Metanephros (tissue), 2 donors: ENCODE results near the gene IKBKE. TPM values are rescaled to one million over a fixed set of nuclear protein-coding genes. Genes with fewer than 3 reads are reported as not detected.

Source experiments
- small RNA-seq: library from RNA; depleted of rRNA; stranded (forward); fragments of <200 nt; gene quantifications from one replicate; pipeline ENCODE3, GENCODE V24; 2014; ENCODE audit warnings: low replicate concordance
- total RNA-seq: library from RNA; depleted of rRNA; stranded (reverse); fragments of >200 nt; gene quantifications from one replicate; pipeline ENCODE4 v1.2.3, GENCODE V29; 2014

IKBKE gene
- total RNA-seq, result 5.7 TPM

DNA sequence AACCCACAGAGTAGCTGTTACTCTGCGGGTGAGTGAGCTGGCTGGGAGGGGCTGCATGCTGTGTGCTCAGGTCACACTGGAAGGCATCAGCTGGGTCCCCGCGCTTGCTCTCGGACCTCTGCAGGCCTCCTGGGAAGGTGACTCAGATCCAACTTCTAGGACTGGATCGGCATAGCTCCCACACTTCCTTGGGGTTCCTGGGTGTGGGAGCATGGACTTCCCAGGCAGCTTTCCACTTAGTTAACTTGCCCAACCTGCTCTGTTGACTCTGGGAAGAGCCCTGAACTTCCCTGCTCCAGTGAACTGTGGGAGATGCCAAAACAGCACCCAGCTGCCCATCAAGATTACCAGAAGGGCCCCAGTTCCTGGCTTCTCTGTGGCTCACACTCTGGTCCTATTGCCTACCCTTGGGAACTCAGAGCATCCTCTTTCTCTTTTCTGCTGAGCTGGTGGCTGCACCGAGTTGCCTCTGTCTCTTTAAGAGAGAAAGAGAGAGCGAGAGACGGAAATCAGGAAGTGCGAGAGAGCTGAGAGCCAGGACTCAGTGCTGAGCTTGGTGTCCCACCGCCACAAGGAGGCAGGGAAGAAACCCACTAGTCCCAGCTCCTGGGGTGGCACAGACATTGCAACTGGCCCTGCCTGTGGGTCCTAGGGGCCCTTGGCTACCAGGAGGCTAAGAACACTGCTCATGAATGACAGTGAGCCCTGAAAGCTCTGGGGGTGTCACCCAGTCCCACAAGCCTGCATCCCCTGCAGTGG, at the start of gene IKBKE:
Gene IKBKE (plus strand): TSS at position 544 of the 759 bp plus-strand sequence. CDS start 2,752 bp downstream, outside the sequence.

DNA sequence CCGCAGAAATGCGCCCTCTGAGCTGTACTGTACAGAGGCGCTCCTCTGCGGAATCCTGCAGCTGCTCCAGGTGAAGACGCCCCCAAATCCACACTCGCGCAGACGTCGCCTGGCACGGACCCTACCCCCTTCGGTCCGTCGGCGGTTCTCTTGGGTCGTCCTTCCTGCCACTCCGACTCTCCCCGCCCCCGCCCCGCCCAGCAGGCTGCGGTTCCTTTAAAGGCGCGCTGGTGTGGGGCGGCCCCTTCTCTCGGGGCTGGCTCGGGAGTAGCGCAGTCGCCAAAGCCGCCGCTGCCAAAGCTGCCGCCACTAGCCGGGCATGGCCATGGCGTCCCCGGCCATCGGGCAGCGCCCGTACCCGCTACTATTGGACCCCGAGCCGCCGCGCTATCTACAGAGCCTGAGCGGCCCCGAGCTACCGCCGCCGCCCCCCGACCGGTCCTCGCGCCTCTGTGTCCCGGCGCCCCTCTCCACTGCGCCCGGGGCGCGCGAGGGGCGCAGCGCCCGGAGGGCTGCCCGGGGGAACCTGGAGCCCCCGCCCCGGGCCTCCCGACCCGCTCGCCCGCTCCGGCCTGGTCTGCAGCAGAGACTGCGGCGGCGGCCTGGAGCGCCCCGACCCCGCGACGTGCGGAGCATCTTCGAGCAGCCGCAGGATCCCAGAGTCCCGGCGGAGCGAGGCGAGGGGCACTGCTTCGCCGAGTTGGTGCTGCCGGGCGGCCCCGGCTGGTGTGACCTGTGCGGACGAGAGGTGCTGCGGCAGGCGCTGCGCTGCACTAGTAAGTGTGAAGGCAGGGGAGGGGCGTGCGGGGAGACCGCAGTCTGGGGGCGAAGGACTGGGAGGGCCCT, 37.2 kb downstream of the IKBKE start, which contains the start of gene RASSF5:
Gene RASSF5 (plus strand): TSS at position 248 of the 846 bp plus-strand sequence. CDS start 72 bp downstream, at position 320.

Small RNAs within 50 kb of the gene (small RNA-seq; reads per million reads assigned to genes)
- gene MIR6769B, result not detected

Other genes with a start within 250 kb of the IKBKE start
- 10.7 TPM for gene RASSF5, start 37.1 kb downstream of the IKBKE start, total RNA-seq
- 59.8 TPM for gene EIF2D, start 142.0 kb downstream of the IKBKE start, total RNA-seq
- 11.6 TPM for gene DYRK3, start 165.1 kb downstream of the IKBKE start, total RNA-seq
- 40.3 TPM for gene MAPKAPK2, start 214.4 kb downstream of the IKBKE start, total RNA-seq